Naive B cell (primary cell): ENCODE data around the gene DNM2. TPM values are rescaled to one million over a fixed set of nuclear protein-coding genes. Genes with fewer than 3 reads are reported as not detected.
"Not testable (repeated sequence)": the region's sequence is repeated elsewhere in the genome, so short reads cannot be mapped to it uniquely, and the experiment has no call there.

ENCODE experiments used
- ATAC-seq, 2 donors: fragments of 150-1000 bp; cut with Tn5 transposase; 2 replicates each; pipeline ENCODE4 v1.10.0; 2021; ENCODE audit warnings: low read depth in 2 of 2, mild to moderate bottlenecking in 2 of 2, moderate library complexity in 2 of 2
- DNase-seq: peaks from one replicate; pipeline ENCODE4 v3.0.0; 2022
- H3K27ac Mint-ChIP-seq, 6 donors: one replicate each; pipeline ENCODE4 v1.8.0; 2020 to 2022; ENCODE audit warnings: mild to moderate bottlenecking in 6 of 6, mixed read lengths in 6 of 6, moderate library complexity in 5 of 6, inconsistent platforms in 2 of 6
- H3K27me3 Mint-ChIP-seq, 3 donors: one replicate each; pipeline ENCODE4 v1.8.0; 2021 to 2022; ENCODE audit warnings: mixed read lengths in 3 of 3, mild to moderate bottlenecking in 1 of 3
- H3K36me3 Mint-ChIP-seq, 2 donors: one replicate each; pipeline ENCODE4 v1.8.0; 2020 to 2022; ENCODE audit warnings: mixed read lengths in 2 of 2, inconsistent platforms in 1 of 2, mild to moderate bottlenecking in 1 of 2
- H3K4me1 Mint-ChIP-seq, 3 donors: one replicate each; pipeline ENCODE4 v1.8.0; 2020 to 2022; ENCODE audit warnings: mixed read lengths in 3 of 3, inconsistent platforms in 1 of 3, mild to moderate bottlenecking in 1 of 3, moderate library complexity in 1 of 3
- H3K4me3 Mint-ChIP-seq, 8 donors: one replicate each; pipeline ENCODE4 v1.8.0; 2020 to 2022; ENCODE audit warnings: mild to moderate bottlenecking in 8 of 8, mixed read lengths in 8 of 8, moderate library complexity in 8 of 8, inconsistent platforms in 2 of 8
- H3K9me3 Mint-ChIP-seq, 7 donors: one replicate each; pipeline ENCODE4 v1.8.0; 2020 to 2022; ENCODE audit warnings: mixed read lengths in 7 of 7, mild to moderate bottlenecking in 5 of 7, inconsistent platforms in 2 of 7, moderate library complexity in 1 of 7
- polyA plus RNA-seq, 6 donors: library from polyadenylated mRNA; unstranded; fragments of 300-500 nt; fragmentation: Illumina TruSeq; gene quantifications; one replicate each; pipeline ENCODE4 v1.2.3, GENCODE V29; 2021; ENCODE audit warnings: low read depth in 6 of 6

Gene DNM2
- polyA plus RNA-seq, 6 donors from 2014 or later: 53.6 to 111 (median 63.0) TPM

DNA sequence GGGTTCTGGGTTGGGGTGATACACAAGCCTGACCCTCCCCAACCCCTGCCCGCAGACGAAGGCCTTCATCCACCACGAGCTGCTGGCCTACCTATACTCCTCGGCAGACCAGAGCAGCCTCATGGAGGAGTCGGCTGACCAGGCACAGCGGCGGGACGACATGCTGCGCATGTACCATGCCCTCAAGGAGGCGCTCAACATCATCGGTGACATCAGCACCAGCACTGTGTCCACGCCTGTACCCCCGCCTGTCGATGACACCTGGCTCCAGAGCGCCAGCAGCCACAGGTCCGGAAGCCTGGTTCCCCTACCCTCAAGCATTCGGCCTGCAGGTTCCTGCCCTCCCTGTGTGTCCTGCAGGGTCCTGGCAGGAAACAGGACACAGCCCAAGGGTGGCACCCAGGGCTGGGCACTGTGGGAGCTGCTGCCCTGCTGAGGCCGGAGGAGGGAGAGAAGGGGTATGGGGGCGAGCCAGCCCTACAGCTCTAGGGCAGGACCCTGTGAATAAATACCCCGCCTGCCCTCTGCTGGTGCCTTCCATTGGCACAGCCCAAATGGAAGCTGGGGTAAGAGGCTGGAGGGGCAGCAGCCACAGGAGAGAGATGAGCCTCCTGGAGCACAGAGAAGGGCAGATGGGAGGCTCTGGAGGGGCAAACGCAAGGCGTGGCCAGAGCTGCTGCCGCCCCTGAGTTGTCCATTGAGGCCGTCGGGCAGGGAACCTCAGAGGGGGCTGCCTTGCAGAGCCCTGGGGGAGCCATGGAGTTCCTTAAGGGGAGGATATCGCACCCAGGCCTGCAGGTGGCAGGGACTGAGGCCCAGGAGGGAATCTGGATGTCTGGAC, 111.3 kb downstream of the DNM2 start:
- Mint-ChIP-seq H3K4me1 (peaks cover 0 to 2% (median 0%) of the 10 kb centered on the region in 3 donors), H3K36me3 (peaks cover 0 to 4% of the 10 kb centered on the region in 2 donors), H3K9me3 (peaks cover 0 to 1% (median 0%) of the 10 kb centered on the region in 7 donors), H3K4me3 (no peak overlapping the region), H3K27ac (peak overlapping the region in 3 of 6 donors; percentile 59 to 72 (median 63)), H3K27me3 (no peaks in the 10 kb centered on the region)
- ATAC-seq: peak; percentile 30 to 47
- DNase-seq: no peak

GRCh38 chr19:10829967-10830366, 112.1 kb downstream of the DNM2 start:
- Mint-ChIP-seq H3K36me3 (peaks cover 0 to 4% of the 10 kb centered on the region in 2 donors), H3K27ac (peak overlapping the region in 4 of 6 donors; percentile 24 to 89 (median 68)), H3K27me3 (no peaks in the 10 kb centered on the region), H3K4me1 (peaks cover 0 to 2% (median 0%) of the 10 kb centered on the region in 3 donors), H3K9me3 (peaks cover 0 to 1% (median 0%) of the 10 kb centered on the region in 7 donors), H3K4me3 (no peak overlapping the region)
- DNase-seq (no peak), ATAC-seq (no peak)

- Mint-ChIP-seq H3K27ac (peak overlapping the region in 2 of 6 donors; percentile 72 to 89), H3K4me1 (peaks cover under 1 to 4% (median 1%) of the 10 kb centered on the region in 3 donors), H3K9me3 (peaks cover 0 to 1% (median 0%) of the 10 kb centered on the region in 7 donors), H3K27me3 (no peaks in the 10 kb centered on the region), H3K36me3 (peaks cover 0 to 4% of the 10 kb centered on the region in 2 donors), H3K4me3 (no peak overlapping the region)
- ATAC-seq: no peak
- no peak for DNase-seq
These were observed 112.5 kb downstream of the DNM2 start for GRCh38 chr19:10830370-10830769.

GRCh38 chr19:10830931-10831779, 113.3 kb downstream of the DNM2 start:
- peaks cover 4 to 7% of the 10 kb centered on the region in 2 donors for H3K36me3 Mint-ChIP-seq
- DNase-seq: no peak
- ATAC-seq: no peak

DNA sequence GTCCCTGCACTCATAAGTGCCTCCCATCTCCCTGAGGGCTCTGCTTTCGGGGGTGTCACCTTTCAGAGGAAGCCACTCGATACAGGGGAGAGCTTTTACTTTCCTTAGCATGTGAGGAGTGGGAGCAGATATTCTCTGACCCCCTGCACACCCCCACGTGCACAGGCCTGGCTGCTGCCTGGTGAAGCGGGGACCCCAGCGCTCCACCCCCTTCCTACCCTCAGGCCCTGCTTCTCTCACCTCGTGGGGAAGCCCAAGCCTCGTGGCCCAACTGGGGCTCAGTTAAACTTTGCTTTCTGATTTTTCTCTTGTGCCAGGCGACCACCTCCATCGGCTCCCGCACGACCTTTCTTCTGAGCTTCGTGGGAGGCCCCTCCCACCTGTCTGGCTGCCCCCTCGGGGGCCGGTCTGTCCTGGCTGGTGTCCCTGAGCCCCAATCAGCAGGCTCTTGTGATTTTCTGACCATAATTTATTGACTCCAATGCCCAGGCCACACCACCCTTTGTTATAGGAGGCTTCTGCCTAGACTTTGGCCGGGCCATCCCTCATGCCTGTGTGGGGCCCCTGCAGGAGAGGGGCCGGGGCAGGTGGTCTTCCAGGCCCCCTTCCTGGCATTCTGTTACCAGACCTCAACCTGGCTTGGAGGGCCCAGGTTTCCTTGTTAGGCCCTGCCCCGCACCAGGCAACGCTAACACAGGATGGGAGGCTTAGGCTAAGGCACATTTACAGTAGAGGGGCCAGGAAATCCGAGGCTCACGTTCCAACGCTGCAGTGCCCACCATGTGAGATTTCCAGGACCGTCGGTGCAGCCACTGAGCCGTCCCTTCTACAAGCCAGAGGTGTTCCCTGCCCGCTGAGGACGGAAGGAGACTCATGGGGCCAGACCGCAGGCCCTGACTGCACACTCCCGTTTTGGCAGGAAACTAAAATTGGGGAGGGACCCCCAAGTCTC, 114.4 kb downstream of the DNM2 start:
- DNase-seq: no peak
- Mint-ChIP-seq H3K36me3 (peaks cover 5 to 11% of the 10 kb centered on the region in 2 donors), H3K4me3 (no peak overlapping the region), H3K9me3 (peaks cover 4 to 11% (median 9%) of the 10 kb centered on the region in 7 donors), H3K27me3 (no peaks in the 10 kb centered on the region), H3K4me1 (peaks cover 12 to 19% (median 18%) of the 10 kb centered on the region in 3 donors), H3K27ac (peak overlapping the region in 4 of 6 donors; percentile 57 to 97 (median 74))
- no peak for ATAC-seq

More at GRCh38 chr19:10830931-10831779, 113.3 kb downstream of the DNM2 start:
- H3K9me3 Mint-ChIP-seq: peaks cover 0 to 4% (median under 1%) of the 10 kb centered on the region in 7 donors
- peak overlapping the region in 3 of 6 donors; percentile 61 to 85 (median 72) for H3K27ac Mint-ChIP-seq
- no peaks in the 10 kb centered on the region for H3K27me3 Mint-ChIP-seq
- H3K4me1 Mint-ChIP-seq: peaks cover 8 to 9% (median 9%) of the 10 kb centered on the region in 3 donors
- no peak overlapping the region for H3K4me3 Mint-ChIP-seq

GRCh38 chr19:10832939-10833296, 115.0 kb downstream of the DNM2 start:
- ATAC-seq: no peak
- no peak for DNase-seq
- H3K9me3 Mint-ChIP-seq: peaks cover 4 to 11% (median 9%) of the 10 kb centered on the region in 7 donors
- peak overlapping the region in 1 of 8 donors; percentile 56 for H3K4me3 Mint-ChIP-seq
- H3K27me3 Mint-ChIP-seq: no peaks in the 10 kb centered on the region
- peaks cover 12 to 19% (median 18%) of the 10 kb centered on the region in 3 donors for H3K4me1 Mint-ChIP-seq
- peaks cover 5 to 11% of the 10 kb centered on the region in 2 donors for H3K36me3 Mint-ChIP-seq
- H3K27ac Mint-ChIP-seq: no peak overlapping the region

DNA sequence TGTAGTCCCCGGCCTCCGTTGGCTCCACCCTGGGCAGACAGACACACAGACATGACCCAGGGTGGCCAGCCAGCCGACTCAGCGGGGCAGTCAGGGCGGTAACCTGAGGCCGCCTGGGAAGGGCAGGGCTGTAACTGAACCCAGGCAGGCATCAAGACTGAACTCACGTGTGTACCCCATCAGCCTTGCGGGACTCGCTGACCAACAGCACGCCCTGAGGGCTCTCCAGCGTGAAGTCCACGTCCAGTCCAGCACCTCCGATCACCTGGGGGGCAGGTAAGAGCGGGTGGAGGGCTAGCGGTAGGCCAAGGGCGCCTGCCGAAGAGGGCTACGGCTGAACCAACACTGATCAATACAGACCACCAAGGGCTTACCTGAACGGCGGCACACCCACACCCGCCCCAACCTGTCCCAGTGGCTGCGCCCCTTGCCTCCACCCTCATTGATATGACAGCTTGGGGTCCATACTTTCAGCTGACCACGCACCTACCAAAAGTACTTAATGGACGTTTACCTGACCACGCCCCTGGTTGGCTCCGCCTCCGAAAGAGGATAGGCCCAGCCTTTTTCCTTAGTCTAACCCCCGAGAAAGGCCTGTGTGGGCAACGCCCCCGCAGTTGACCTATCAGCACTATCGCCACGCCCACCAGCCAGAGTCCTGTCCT, 117.3 kb downstream of the DNM2 start:
- Mint-ChIP-seq H3K27me3 (no peaks in the 10 kb centered on the region), H3K4me1 (peaks cover 12 to 19% (median 18%) of the 10 kb centered on the region in 3 donors), H3K9me3 (peaks cover 4 to 19% (median 9%) of the 10 kb centered on the region in 7 donors), H3K27ac (peak overlapping the region; percentile 99 to 100 (median 100)), H3K36me3 (peaks cover 5 to 11% of the 10 kb centered on the region in 2 donors), H3K4me3 (peak overlapping the region; percentile 90 to 100 (median 99))
- ATAC-seq (no peak), DNase-seq (no peak)

GRCh38 chr19:10835754-10836478, 118.0 kb downstream of the DNM2 start, which contains the start of gene TMED1:
TSS of gene TMED1 (minus strand) at chr19:10836212. CDS start at chr19:10836191, 21 bp downstream.
- peaks cover 12 to 19% (median 18%) of the 10 kb centered on the region in 3 donors for H3K4me1 Mint-ChIP-seq
- peak within 1 kb of the TSS; percentile 99 to 100 (median 100) for H3K27ac Mint-ChIP-seq
- no peaks in the 10 kb centered on the region for H3K27me3 Mint-ChIP-seq
- DNase-seq (peak; percentile 93), ATAC-seq (peak; percentile 88 to 89)
- H3K4me3 Mint-ChIP-seq: peak within 1 kb of the TSS; percentile 90 to 100 (median 99)
- peaks cover 5 to 11% of the 10 kb centered on the region in 2 donors for H3K36me3 Mint-ChIP-seq
- peaks cover 4 to 19% (median 9%) of the 10 kb centered on the region in 7 donors for H3K9me3 Mint-ChIP-seq

- no peak for DNase-seq
- Mint-ChIP-seq H3K27me3 (no peaks in the 10 kb centered on the region), H3K36me3 (peaks cover 5 to 11% of the 10 kb centered on the region in 2 donors), H3K4me3 (peak overlapping the region; percentile 90 to 100 (median 99)), H3K4me1 (peaks cover 12 to 19% (median 18%) of the 10 kb centered on the region in 3 donors), H3K27ac (peak overlapping the region; percentile 99 to 100 (median 100)), H3K9me3 (peaks cover 4 to 19% (median 9%) of the 10 kb centered on the region in 7 donors)
- peak; percentile 29 to 42 for ATAC-seq
These were observed 118.8 kb downstream of the DNM2 start for GRCh38 chr19:10836479-10837330.

DNA sequence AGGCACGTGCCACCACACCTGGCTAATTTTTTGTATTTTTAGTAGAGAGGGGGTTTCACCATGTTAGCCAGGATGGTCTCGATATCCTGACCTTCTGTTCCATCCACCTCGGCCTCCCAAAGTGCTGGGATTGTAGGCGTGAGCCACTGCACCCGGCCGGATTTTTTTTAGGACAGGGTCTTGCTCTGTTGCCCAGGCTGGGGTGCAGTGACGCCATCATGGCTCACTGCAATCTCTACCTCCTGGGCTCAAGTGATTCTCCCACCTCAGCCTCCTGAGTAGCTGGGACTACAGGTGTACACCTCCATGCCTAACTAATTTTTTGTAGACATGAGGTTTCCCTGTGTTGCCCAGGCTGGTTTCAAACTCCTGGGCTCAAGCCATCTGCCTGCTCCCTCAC, 119.8 kb downstream of the DNM2 start:
- peak overlapping the region in 2 of 8 donors; percentile 3 to 25 for H3K4me3 Mint-ChIP-seq
- ATAC-seq: not testable (repeated sequence)
- H3K4me1 Mint-ChIP-seq: peaks cover 12 to 19% (median 18%) of the 10 kb centered on the region in 3 donors

More for the DNA sequence above, 119.8 kb downstream of the DNM2 start:
- Mint-ChIP-seq H3K36me3 (peaks cover 5 to 11% of the 10 kb centered on the region in 2 donors), H3K9me3 (peaks cover 4 to 19% (median 9%) of the 10 kb centered on the region in 7 donors), H3K27ac (peak overlapping the region in 1 of 6 donors; percentile 49)
- H3K27me3 Mint-ChIP-seq, DNase-seq: not testable (repeated sequence)
